SK-N-SH (cell line): ENCODE measurements around the gene CCNG2. TPM values are rescaled to one million over a fixed set of nuclear protein-coding genes. Genes with fewer than 3 reads are reported as not detected.
A peak's percentile ranks its signal among the peaks of the same experiment; 100 is the strongest.

Experiments
- CTCF ChIA-PET: fragments of 300-600, 350-600 bp; formaldehyde crosslinking; extraction: SDS; loops from one replicate; lab custom pipeline; 2021; lab: Yijun Ruan, JAX
- POLR2A ChIA-PET: fragments of 350-600 bp; sonication (Branson Sonifier 250); formaldehyde crosslinking; extraction: SDS; loops from one replicate; lab custom pipeline; 2020; ENCODE audit warnings: antibody characterized with exemption, inconsistent platforms; lab: Yijun Ruan, JAX
- DNase-seq: peaks from one replicate; pipeline ENCODE4 v3.0.0; 2012
- H2AFZ ChIP-seq: fragments of 200-600 bp; sonication (generic); 2 replicates; pipeline ENCODE4 v1.8.1; 2016; ENCODE audit warnings: antibody characterized with exemption, mild to moderate bottlenecking, low read depth
- H3F3A ChIP-seq: fragments of 200-600 bp; sonication (generic); replicated peaks from 2 replicates; pipeline ENCODE3; 2016; ENCODE audit warnings: antibody characterized with exemption, mild to moderate bottlenecking; ENCODE audit not compliant: insufficient read depth
- H3K27ac ChIP-seq, 2 experiments: fragments of 200-500 bp in 1 of 2; fragments of 200-600 bp in 1 of 2; sonication (Bioruptor generic) in 1 of 2; sonication (generic), shearing (Covaris generic) in 1 of 2; 2 replicates each; pipeline versions ENCODE4 v1.5.1 to v1.6.1; 2014 to 2016; ENCODE audit warnings: low read depth in 2 of 2, inconsistent platforms in 1 of 2, low read length in 1 of 2, mild to moderate bottlenecking in 1 of 2, mixed read lengths in 1 of 2
- H3K27me3 ChIP-seq: fragments of 200-600 bp; sonication (generic), shearing (Covaris generic); 2 replicates; pipeline ENCODE4 v1.6.1; 2016; ENCODE audit warnings: mixed run types; ENCODE audit not compliant: insufficient read depth
- H3K36me3 ChIP-seq, 2 experiments: fragments of 200-500 bp in 1 of 2; fragments of 200-600 bp in 1 of 2; sonication (Bioruptor generic) in 1 of 2; sonication (generic) in 1 of 2; replicated peaks in 1 of 2; 2 replicates each; pipeline versions ENCODE3 to v1.5.1; 2014 to 2016; ENCODE audit warnings: low read length in 1 of 2, mild to moderate bottlenecking in 1 of 2; ENCODE audit not compliant: insufficient read depth in 2 of 2, control insufficient read depth in 1 of 2
- H3K4me1 ChIP-seq, 2 experiments: fragments of 200-500 bp in 1 of 2; fragments of 200-600 bp in 1 of 2; sonication (Bioruptor generic) in 1 of 2; sonication (generic), shearing (Covaris generic) in 1 of 2; 2 replicates each; pipeline versions ENCODE4 v1.5.1 to v1.6.1; 2014 to 2016; ENCODE audit warnings: low read depth in 1 of 2, low read length in 1 of 2, mixed run types in 1 of 2; ENCODE audit not compliant: insufficient read depth in 2 of 2, control insufficient read depth in 1 of 2
- H3K4me2 ChIP-seq: fragments of 200-600 bp; sonication (generic), shearing (Covaris generic); 2 replicates; pipeline ENCODE4 v1.6.1; 2017; ENCODE audit warnings: mixed run types
- H3K4me3 ChIP-seq, 2 experiments: fragments of 200-500 bp in 1 of 2; fragments of 200-600 bp in 1 of 2; sonication (Bioruptor generic) in 1 of 2; sonication (generic), shearing (Covaris generic) in 1 of 2; 2 replicates each; pipeline versions ENCODE4 v1.5.1 to v1.8.1; 2014 to 2016; ENCODE audit warnings: low read depth in 2 of 2, inconsistent platforms in 1 of 2, low read length in 1 of 2, mild to moderate bottlenecking in 1 of 2, mixed read lengths in 1 of 2, moderate library complexity in 1 of 2
- H3K79me2 ChIP-seq: fragments of 200-600 bp; sonication (generic); 2 replicates; pipeline ENCODE4 v1.8.1; 2017; ENCODE audit warnings: mild to moderate bottlenecking; ENCODE audit not compliant: insufficient read depth
- H3K9ac ChIP-seq: fragments of 200-600 bp; sonication (generic); 2 replicates; pipeline ENCODE4 v1.6.1; 2017; ENCODE audit warnings: mixed run types
- H3K9me2 ChIP-seq: fragments of 200-600 bp; sonication (generic); 2 replicates; pipeline ENCODE4 v1.6.1; 2017; ENCODE audit warnings: mixed run types
- H3K9me3 ChIP-seq: fragments of 200-600 bp; sonication (generic); 2 replicates; pipeline ENCODE4 v1.6.1; 2017; ENCODE audit warnings: mixed run types, mild to moderate bottlenecking, moderate library complexity
- H4K20me1 ChIP-seq: fragments of 200-600 bp; sonication (generic); 2 replicates; pipeline ENCODE4 v1.6.1; 2017; ENCODE audit warnings: mild to moderate bottlenecking, mixed run types; ENCODE audit not compliant: insufficient read depth
- CHD2 ChIP-seq: fragments of 150-350 bp; IDR thresholded peaks from 2 replicates; pipeline ENCODE4 v1.6.1; 2018; ENCODE audit warnings: low read length; ENCODE audit not compliant: partially characterized antibody
- EP300 ChIP-seq, 2 experiments: IDR thresholded peaks; 2 replicates each; pipeline versions ENCODE4 v1.4.0 to v1.6.1; 2012; ENCODE audit warnings: borderline replicate concordance in 1 of 2, low read depth in 1 of 2, low read length in 1 of 2
- EZH2phosphoT487 ChIP-seq: fragments of 200-600 bp; sonication (generic); IDR thresholded peaks from 2 replicates; pipeline ENCODE4 v1.6.1; 2017; ENCODE audit warnings: low read depth, mixed run types, mild to moderate bottlenecking, antibody characterized with exemption, moderate library complexity, borderline replicate concordance
- FOSL2 ChIP-seq: IDR thresholded peaks from 2 replicates; pipeline ENCODE4 v1.4.0; 2012; ENCODE audit warnings: low read depth, mild to moderate bottlenecking, moderate library complexity, borderline replicate concordance
- FOXJ3 ChIP-seq: sonication (generic); formaldehyde crosslinking; IDR thresholded peaks from 2 replicates; pipeline ENCODE4 v1.5.1; 2020; ENCODE audit warnings: mild to moderate bottlenecking, missing genetic modification reagents
- FOXM1 ChIP-seq: IDR thresholded peaks from 2 replicates; pipeline ENCODE4 v1.4.0; 2012; ENCODE audit warnings: low read depth, mild to moderate bottlenecking
- GATA2 ChIP-seq: sonication (generic); formaldehyde crosslinking; IDR thresholded peaks from 2 replicates; pipeline ENCODE4 v1.5.0; 2020; ENCODE audit warnings: mild to moderate bottlenecking, missing genetic modification reagents
- IRF3 ChIP-seq: fragments of 150-350 bp; IDR thresholded peaks from 2 replicates; pipeline ENCODE4 v1.6.1; 2016; ENCODE audit warnings: mild to moderate bottlenecking, low read depth, low read length
- JUND ChIP-seq: IDR thresholded peaks from 2 replicates; pipeline ENCODE4 v1.4.0; 2012
- MEF2A ChIP-seq: IDR thresholded peaks from 2 replicates; pipeline ENCODE4 v1.4.0; 2012; ENCODE audit warnings: low read depth, borderline replicate concordance
- NRF1 ChIP-seq: IDR thresholded peaks from 2 replicates; pipeline ENCODE4 v1.6.1; 2012; ENCODE audit warnings: low read depth, mild to moderate bottlenecking, low read length
- PBX3 ChIP-seq: IDR thresholded peaks from 2 replicates; pipeline ENCODE4; 2012
- RCOR1 ChIP-seq: fragments of 150-350 bp; IDR thresholded peaks from 2 replicates; pipeline ENCODE4 v1.6.1; 2017; ENCODE audit warnings: antibody characterized with exemption, low read length
- RFX5 ChIP-seq: IDR thresholded peaks from 2 replicates; pipeline ENCODE4 v1.6.1; 2012; ENCODE audit warnings: mild to moderate bottlenecking, improper control_type of control experiment, low read length
- RXRA ChIP-seq: IDR thresholded peaks from 2 replicates; pipeline ENCODE4 v1.4.0; 2012; ENCODE audit warnings: low read depth, mild to moderate bottlenecking, borderline replicate concordance
- YY1 ChIP-seq: IDR thresholded peaks from 2 replicates; pipeline ENCODE4 v1.4.0; 2012; ENCODE audit warnings: low read depth, mild to moderate bottlenecking
- ZBTB33 ChIP-seq: IDR thresholded peaks from 2 replicates; pipeline ENCODE4 v1.4.0; 2012; ENCODE audit warnings: low read depth, borderline replicate concordance
- WGBS: methylation state at CpG from one replicate; pipeline ENCODE4 v1.1.6; 2017; ENCODE audit warnings: low lambda C conversion rate; 5-methylcytosine and 5-hydroxymethylcytosine counted together
- polyA plus RNA-seq, 3 experiments: library from polyadenylated mRNA; depleted of rRNA; stranded (reverse); fragments of >200 nt; gene quantifications; 2 replicates each; pipeline ENCODE4 v1.2.3, GENCODE V29; 2012
- TF ChIP-seq, protein P1 (sequence below): fragments of 200-600 bp; sonication (generic); IDR thresholded peaks from 2 replicates; pipeline ENCODE4 v1.6.1; 2017; ENCODE audit warnings: antibody characterized with exemption, mild to moderate bottlenecking, moderate library complexity

CCNG2 gene
- polyA plus RNA-seq, 1 of the 3 experiments (the other 2 are of a cell fraction) = 8.9 TPM

DNA sequence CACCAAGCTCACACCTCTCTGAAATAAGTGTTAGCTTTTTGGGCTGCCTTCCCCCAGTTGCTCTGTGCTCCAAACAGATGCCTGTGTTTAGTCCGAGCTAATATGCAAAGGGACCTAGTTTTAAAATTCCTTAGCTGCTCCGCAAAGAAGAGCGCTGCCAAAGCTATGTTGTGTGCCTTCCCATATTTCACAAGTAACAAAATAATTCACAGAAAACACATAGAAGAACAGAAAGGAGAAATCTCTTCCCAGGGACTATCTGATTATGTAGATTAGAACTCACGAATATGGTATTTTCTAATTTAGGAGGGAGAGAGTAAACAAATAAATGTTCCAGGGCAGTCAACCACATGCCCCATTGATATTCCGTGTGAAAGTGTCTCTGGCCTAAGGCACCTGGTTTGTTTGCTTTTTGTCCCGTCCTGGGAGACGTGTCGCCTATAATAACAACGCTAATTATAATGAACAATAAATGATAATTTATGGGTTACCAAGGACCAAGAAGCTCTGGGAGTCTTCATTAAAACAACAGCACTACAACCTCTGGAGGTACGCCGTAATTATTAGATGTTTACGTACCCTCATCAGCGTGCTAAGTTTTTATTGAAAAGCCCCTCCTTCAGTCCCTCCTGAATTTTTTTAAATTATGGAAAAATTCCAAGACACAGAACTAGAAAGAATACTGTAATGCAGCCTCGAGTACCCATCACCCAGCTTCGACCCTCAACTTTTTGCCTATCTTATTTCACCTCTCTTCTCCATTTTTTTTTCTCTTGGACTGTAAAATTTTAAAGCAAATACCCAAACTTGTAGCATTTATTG is 1.2 kb upstream of the CCNG2 start:
- Histone ChIP-seq H3K9ac (peak overlapping the region; percentile 65; the same call in 1 of the 2 replicates), H3K27me3 (no peaks in the 10 kb centered on the region), H3K79me2 (peaks cover 25% of the 10 kb centered on the region), H3K4me1 (peaks cover 8 to 14% of the 10 kb centered on the region in 2 experiments; a peak in 2 of 4 replicates), H3K36me3 (peaks cover 17 to 22% of the 10 kb centered on the region in 2 experiments), H3K4me3 (peak overlapping the region; percentile 100), H2AFZ (peak overlapping the region; percentile 97), H3K27ac (peak overlapping the region in 1 of 2 experiments; percentile 90; a peak in 2 of 4 replicates), H3K9me2 (no peaks in the 10 kb centered on the region), H4K20me1 (peaks cover 21% of the 10 kb centered on the region; the same call in 1 of the 2 replicates), H3K4me2 (peak overlapping the region; percentile 81), H3F3A (peaks cover 6% of the 10 kb centered on the region), H3K9me3 (no peaks in the 10 kb centered on the region)
- WGBS = 28% methylated on average over 15 of the region's 15 CpGs
- ChIA-PET POLR2A (interaction anchor here (0.8 to 1.3 kb wide), 3 partner anchors 13 to 80 kb away, joined by 3 read pairs; partner anchors contain the start of gene CCNI), CTCF (interaction anchor here (0.8 to 8.5 kb wide), 3 partner anchors 48 to 65 kb away, joined by 3 to 41 read pairs (median 10); no protein-coding TSS in a partner anchor)
- no peak for DNase-seq
- TF ChIP-seq FOXM1 (no peak), NRF1 (no peak), PBX3 (no peak), RXRA (no peak), EP300 (IDR thresholded peaks at IDR 0.05; ENCODE audit: borderline replicate concordance in 1 of 2, low read depth in 1 of 2, low read length in 1 of 2) (no peak), FOSL2 (no peak), ZBTB33 (no peak)
- TF ChIP-seq, protein P1, sequence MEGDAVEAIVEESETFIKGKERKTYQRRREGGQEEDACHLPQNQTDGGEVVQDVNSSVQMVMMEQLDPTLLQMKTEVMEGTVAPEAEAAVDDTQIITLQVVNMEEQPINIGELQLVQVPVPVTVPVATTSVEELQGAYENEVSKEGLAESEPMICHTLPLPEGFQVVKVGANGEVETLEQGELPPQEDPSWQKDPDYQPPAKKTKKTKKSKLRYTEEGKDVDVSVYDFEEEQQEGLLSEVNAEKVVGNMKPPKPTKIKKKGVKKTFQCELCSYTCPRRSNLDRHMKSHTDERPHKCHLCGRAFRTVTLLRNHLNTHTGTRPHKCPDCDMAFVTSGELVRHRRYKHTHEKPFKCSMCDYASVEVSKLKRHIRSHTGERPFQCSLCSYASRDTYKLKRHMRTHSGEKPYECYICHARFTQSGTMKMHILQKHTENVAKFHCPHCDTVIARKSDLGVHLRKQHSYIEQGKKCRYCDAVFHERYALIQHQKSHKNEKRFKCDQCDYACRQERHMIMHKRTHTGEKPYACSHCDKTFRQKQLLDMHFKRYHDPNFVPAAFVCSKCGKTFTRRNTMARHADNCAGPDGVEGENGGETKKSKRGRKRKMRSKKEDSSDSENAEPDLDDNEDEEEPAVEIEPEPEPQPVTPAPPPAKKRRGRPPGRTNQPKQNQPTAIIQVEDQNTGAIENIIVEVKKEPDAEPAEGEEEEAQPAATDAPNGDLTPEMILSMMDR = no peak

DNA sequence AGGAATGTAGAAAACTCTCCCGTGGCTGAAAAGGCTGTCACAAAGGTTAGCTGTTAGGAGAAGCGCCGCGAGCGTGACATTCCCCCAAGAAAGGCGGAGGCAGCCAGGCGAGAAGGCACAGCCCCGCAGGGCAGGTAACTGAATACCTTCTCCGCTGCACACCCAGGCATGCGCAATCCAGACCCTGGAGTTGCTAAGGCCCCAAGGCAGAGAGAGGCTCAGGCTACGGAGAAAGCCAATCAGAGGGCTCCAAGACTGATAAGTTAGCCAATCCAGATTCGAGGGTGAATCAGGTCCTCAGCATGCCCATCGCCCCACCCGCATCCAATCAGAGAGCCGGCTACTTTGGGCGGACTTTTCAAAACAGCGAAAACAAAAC is 485 bp upstream of the CCNG2 start:
- peaks cover 25% of the 10 kb centered on the region for H3K79me2 ChIP-seq
- H4K20me1 ChIP-seq = peaks cover 21% of the 10 kb centered on the region; the same call in 1 of the 2 replicates
- H3K4me1 ChIP-seq = peaks cover 8 to 14% of the 10 kb centered on the region in 2 experiments; a peak in 2 of 4 replicates
- ChIA-PET CTCF (interaction anchor here (0.8 to 8.5 kb wide), 2 partner anchors 60 to 65 kb away, joined by 3 to 41 read pairs; no protein-coding TSS in a partner anchor), POLR2A (interaction anchor here (0.5 to 1.3 kb wide), 2 partner anchors 13 to 935 kb away, joined by 3 read pairs; no protein-coding TSS in a partner anchor)
- peaks cover 6% of the 10 kb centered on the region for H3F3A ChIP-seq
- H3K9ac ChIP-seq = peak overlapping the region; percentile 96
- no peaks in the 10 kb centered on the region for H3K9me3 ChIP-seq
- no peaks in the 10 kb centered on the region for H3K27me3 ChIP-seq
- peaks cover 24 to 28% of the 10 kb centered on the region in 2 experiments for H3K36me3 ChIP-seq
- DNase-seq = peak; percentile 91
- peak overlapping the region; percentile 97 for H2AFZ ChIP-seq
- H3K9me2 ChIP-seq = no peaks in the 10 kb centered on the region
- H3K4me2 ChIP-seq = peak overlapping the region; percentile 81
- peak overlapping the region; percentile 96 to 99 for H3K27ac ChIP-seq
- WGBS = 1% methylated on average over 14 of the region's 17 CpGs
- H3K4me3 ChIP-seq = peak overlapping the region; percentile 100
- TF ChIP-seq JUND (no peak), RXRA (no peak), FOXJ3 (no peak), EP300 (IDR thresholded peaks at IDR 0.05; ENCODE audit: borderline replicate concordance in 1 of 2, low read depth in 1 of 2, low read length in 1 of 2) (peak in 1 of 2 experiments; percentile 66; a peak in 1 of 4 replicates), IRF3 (peak; percentile 61), RCOR1 (0 out of 2 replicates have a peak, but pooled peaks have one; percentile 13), YY1 (no peak), NRF1 (peak; percentile 86), GATA2 (no peak), EZH2phosphoT487 (no peak), FOSL2 (no peak), CHD2 (no peak), RFX5 (peak; percentile 98), MEF2A (no peak)
